Measurements from ENCODE around the gene THPO. TPM values are rescaled to one million over a fixed set of nuclear protein-coding genes. Genes with fewer than 3 reads are reported as not detected.

The THPO gene
- total and polyA plus RNA-seq, 9 of the 15 experiments (the other 6 are each of a cell fraction or from before 2014, with no cell fraction given): 0.11 to 1.1 (median 0.35) TPM; not detected in 1

GRCh38 chr3:184371570-184372018 lies 6.4 kb downstream of the THPO start (continued):
- TF ChIP-seq CLOCK (CRISPR knock-in tag; IDR thresholded peaks at IDR 0.05; ENCODE audit: borderline replicate concordance) (no peak), GABPB1 (CRISPR knock-in tag; IDR thresholded peaks at IDR 0.05) (peak; percentile 33; the same call in 1 of the 2 replicates), ILF3 (IDR thresholded peaks at IDR 0.05; ENCODE audit: borderline replicate concordance) (no peak), TBP (optimal IDR thresholded peaks at IDR 0.05; ENCODE audit: low read depth, low read length) (peak; percentile 31), ZFP36 (IDR thresholded peaks at IDR 0.05; ENCODE audit: low read depth, low read length, partially characterized antibody) (peak; percentile 18), JUND (IDR thresholded peaks at IDR 0.05; ENCODE audit: borderline replicate concordance, low read depth, low read length) (peak; percentile 55; the same call in 1 of the 2 replicates), JUND (tag; IDR thresholded peaks at IDR 0.05; ENCODE audit: borderline replicate concordance, low read depth, low read length) (peak; percentile 50; the same call in 1 of the 3 replicates), NFIC (IDR thresholded peaks at IDR 0.05) (0 out of 2 replicates have a peak, but pooled peaks have one; percentile 27), SNIP1 (IDR thresholded peaks at IDR 0.05; ENCODE audit: low read depth) (no peak), ARID2 (IDR thresholded peaks at IDR 0.05) (peak; percentile 66; the same call in 1 of the 2 replicates), FOXA3 (CRISPR knock-in tag; conservative IDR thresholded peaks at IDR 0.05 in 1 of 2, IDR thresholded peaks at IDR 0.05 in 1 of 2) (peak; percentile 83 to 99), ARID4B (CRISPR knock-in tag; IDR thresholded peaks at IDR 0.05) (0 out of 2 replicates have a peak, but pooled peaks have one; percentile 50), MLLT1 (IDR thresholded peaks at IDR 0.05) (no peak), CGGBP1 (CRISPR knock-in tag; IDR thresholded peaks at IDR 0.05) (no peak), NR2C1 (IDR thresholded peaks at IDR 0.05) (no peak), NR2C1 (tag; IDR thresholded peaks at IDR 0.05) (no peak), JUN (IDR thresholded peaks at IDR 0.05; ENCODE audit: borderline replicate concordance, low read depth, low read length) (no peak), JUN (CRISPR knock-in tag; IDR thresholded peaks at IDR 0.05; ENCODE audit: borderline replicate concordance) (0 out of 2 replicates have a peak, but pooled peaks have one; percentile 64), NFE2L1 (tag; IDR thresholded peaks at IDR 0.05; ENCODE audit: borderline replicate concordance, low read depth) (no peak), MEIS2 (IDR thresholded peaks at IDR 0.05; ENCODE audit: partially characterized antibody) (peak; percentile 20)

Data from K562 (cell line).